Trophoblast cell (in vitro differentiated cells and primary cell): ENCODE results near the gene SLC23A1.
A peak's percentile ranks its signal among the peaks of the same experiment; 100 is the strongest.
"Not testable (repeated sequence)": the region's sequence is repeated elsewhere in the genome, so short reads cannot be mapped to it uniquely, and the experiment has no call there.

ENCODE experiments used
- DNase-seq, 2 donors: peaks; one replicate each; pipeline ENCODE4 v3.0.0-alpha.2; 2016
- H2AFZ ChIP-seq: 2 replicates; pipeline ENCODE4 v1.6.1; 2013; ENCODE audit warnings: low read length, moderate library complexity, mild to moderate bottlenecking; ENCODE audit not compliant: insufficient read depth, poor library complexity
- H2AK5ac ChIP-seq: 2 replicates; pipeline ENCODE4 v1.6.1; 2013; ENCODE audit warnings: mild to moderate bottlenecking, low read length
- H2BK120ac ChIP-seq: 2 replicates; pipeline ENCODE4 v1.6.1; 2013; ENCODE audit warnings: low read length, mild to moderate bottlenecking, moderate library complexity; ENCODE audit not compliant: insufficient read depth, poor library complexity
- H2BK12ac ChIP-seq: 2 replicates; pipeline ENCODE4 v1.6.1; 2013; ENCODE audit warnings: mild to moderate bottlenecking, low read length, moderate library complexity
- H2BK5ac ChIP-seq: 2 replicates; pipeline ENCODE4 v1.6.1; 2013; ENCODE audit warnings: low read length, low read depth, moderate library complexity, mild to moderate bottlenecking; ENCODE audit not compliant: poor library complexity
- H3K14ac ChIP-seq: 2 replicates; pipeline ENCODE4 v1.6.1; 2013; ENCODE audit warnings: mild to moderate bottlenecking, low read length
- H3K18ac ChIP-seq: 2 replicates; pipeline ENCODE4 v1.6.1; 2013; ENCODE audit warnings: mild to moderate bottlenecking, low read length
- H3K23ac ChIP-seq: 2 replicates; pipeline ENCODE4 v1.6.1; 2013; ENCODE audit warnings: low read length
- H3K27ac ChIP-seq: 2 replicates; pipeline ENCODE4 v1.5.1; 2013; ENCODE audit warnings: low read depth, mild to moderate bottlenecking, inconsistent platforms, low read length, moderate library complexity
- H3K27me3 ChIP-seq: 2 replicates; pipeline ENCODE4 v1.6.1; 2013; ENCODE audit warnings: inconsistent platforms, mild to moderate bottlenecking, low read length, moderate library complexity; ENCODE audit not compliant: insufficient read depth
- H3K36me3 ChIP-seq, 2 experiments: 1 replicate in 1 of 2; 2 replicates in 1 of 2; pipeline ENCODE4 v1.6.1; 2013; ENCODE audit warnings: low read length in 2 of 2, mild to moderate bottlenecking in 2 of 2, moderate library complexity in 1 of 2; ENCODE audit not compliant: insufficient read depth in 2 of 2, control insufficient read depth in 1 of 2
- H3K4ac ChIP-seq: 2 replicates; pipeline ENCODE4 v1.6.1; 2013; ENCODE audit warnings: low read depth, mild to moderate bottlenecking, low read length, moderate library complexity
- H3K4me1 ChIP-seq, 2 experiments: 1 replicate in 1 of 2; 2 replicates in 1 of 2; pipeline ENCODE4 v1.6.1; 2013; ENCODE audit warnings: low read length in 2 of 2, mild to moderate bottlenecking in 2 of 2, moderate library complexity in 1 of 2; ENCODE audit not compliant: insufficient read depth in 2 of 2, control insufficient read depth in 1 of 2
- H3K4me2 ChIP-seq: 2 replicates; pipeline ENCODE4 v1.6.1; 2013; ENCODE audit warnings: inconsistent platforms, mild to moderate bottlenecking, low read length, moderate library complexity
- H3K4me3 ChIP-seq: 2 replicates; pipeline ENCODE4 v1.5.1; 2013; ENCODE audit warnings: mild to moderate bottlenecking, low read depth, low read length, inconsistent platforms
- H3K79me1 ChIP-seq: one replicate; pipeline ENCODE4 v1.6.1; 2013; ENCODE audit warnings: low read length
- H3K79me2 ChIP-seq: 2 replicates; pipeline ENCODE4 v1.6.1; 2013; ENCODE audit warnings: low read length, mild to moderate bottlenecking; ENCODE audit not compliant: control insufficient read depth, insufficient read depth, poor library complexity
- H3K9ac ChIP-seq: 2 replicates; pipeline ENCODE4 v1.6.1; 2013; ENCODE audit warnings: mild to moderate bottlenecking, low read length
- H3K9me3 ChIP-seq: 2 replicates; pipeline ENCODE4 v1.6.1; 2013; ENCODE audit warnings: low read depth, mild to moderate bottlenecking, control low read depth, inconsistent platforms, low read length; ENCODE audit not compliant: insufficient read depth
- H4K12ac ChIP-seq: 2 replicates; pipeline ENCODE4 v1.6.1; 2013; ENCODE audit warnings: low read depth, mild to moderate bottlenecking, low read length, moderate library complexity
- H4K8ac ChIP-seq: 2 replicates; pipeline ENCODE4 v1.6.1; 2013; ENCODE audit warnings: low read depth, mild to moderate bottlenecking, low read length, moderate library complexity
- H4K91ac ChIP-seq: one replicate; pipeline ENCODE4 v1.6.1; 2013; ENCODE audit warnings: low read depth, mild to moderate bottlenecking, low read length, moderate library complexity
- WGBS: extraction: QIAGEN DNeasy Blood & Tissue Kit; methylation state at CpG from one replicate; pipeline ENCODE4 v1.1.7; 2013; ENCODE audit warnings: missing lambda C conversion rate; ENCODE audit not compliant: insufficient read length, insufficient coverage; ENCODE audit errors: extremely low coverage; 5-methylcytosine and 5-hydroxymethylcytosine counted together

The SLC23A1 gene

DNA sequence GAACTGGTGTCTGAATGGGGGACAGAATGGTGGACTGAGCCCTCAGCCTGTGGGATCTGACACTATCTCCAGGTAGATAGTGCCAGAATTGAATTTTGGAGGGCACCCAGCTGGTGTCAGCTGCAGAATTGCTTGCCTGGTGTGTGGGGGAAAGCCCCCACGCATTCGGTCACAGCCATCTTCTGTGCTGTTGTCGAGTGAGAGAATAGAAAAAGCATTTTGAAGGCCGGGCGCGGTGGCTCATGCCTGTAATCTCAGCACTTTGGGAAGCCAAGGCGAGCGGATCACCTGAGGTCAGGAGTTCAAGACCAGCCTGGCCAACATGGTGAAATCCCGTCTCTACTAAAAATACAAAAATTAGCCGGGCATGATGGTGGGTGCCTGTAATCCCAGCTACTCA is 3.9 kb upstream of the SLC23A1 start:
- H3K79me1 ChIP-seq, DNase-seq, H2BK120ac ChIP-seq, H3K14ac ChIP-seq, H2BK12ac ChIP-seq, H2BK5ac ChIP-seq, H3K18ac ChIP-seq, H4K12ac ChIP-seq, H3K79me2 ChIP-seq, H3K9me3 ChIP-seq, H4K8ac ChIP-seq, H2AK5ac ChIP-seq, H3K4me2 ChIP-seq, H3K27ac ChIP-seq, H3K36me3 ChIP-seq, H2AFZ ChIP-seq, H3K4ac ChIP-seq, H3K23ac ChIP-seq, H3K27me3 ChIP-seq, H3K4me3 ChIP-seq, H3K9ac ChIP-seq: not testable (repeated sequence)
- WGBS: no CpG with 5 or more reads among the region's 10 CpGs
- peaks cover 8 to 18% of the 10 kb centered on the region in 2 experiments for H3K4me1 ChIP-seq
- H4K91ac ChIP-seq: peak overlapping the region; percentile 49

- Histone ChIP-seq H4K12ac (no peak overlapping the region), H2BK120ac (peak overlapping the region; percentile 5), H3K9me3 (no peaks in the 10 kb centered on the region), H3K36me3 (no peaks in the 10 kb centered on the region), H2AK5ac (no peak overlapping the region), H3K9ac (no peak overlapping the region), H3K23ac (no peak overlapping the region), H3K18ac (no peak overlapping the region), H3K79me2 (no peaks in the 10 kb centered on the region), H3K79me1 (peaks cover 5% of the 10 kb centered on the region), H2BK12ac (no peak overlapping the region), H3K4me1 (peaks cover 5 to 17% of the 10 kb centered on the region in 2 experiments), H3K27ac (peak overlapping the region; percentile 40), H4K8ac (no peak overlapping the region), H3K14ac (no peak overlapping the region), H3K4me3 (no peak overlapping the region), H2AFZ (no peak overlapping the region), H3K4ac (no peak overlapping the region), H3K27me3 (no peaks in the 10 kb centered on the region), H4K91ac (no peak overlapping the region), H3K4me2 (no peak overlapping the region), H2BK5ac (no peak overlapping the region)
- peak in 1 of 2 donors; percentile 30 for DNase-seq
- no CpG with 5 or more reads among the region's 5 CpGs for WGBS
Measured at GRCh38 chr5:139386050-139386438, 2.9 kb upstream of the SLC23A1 start.

DNA sequence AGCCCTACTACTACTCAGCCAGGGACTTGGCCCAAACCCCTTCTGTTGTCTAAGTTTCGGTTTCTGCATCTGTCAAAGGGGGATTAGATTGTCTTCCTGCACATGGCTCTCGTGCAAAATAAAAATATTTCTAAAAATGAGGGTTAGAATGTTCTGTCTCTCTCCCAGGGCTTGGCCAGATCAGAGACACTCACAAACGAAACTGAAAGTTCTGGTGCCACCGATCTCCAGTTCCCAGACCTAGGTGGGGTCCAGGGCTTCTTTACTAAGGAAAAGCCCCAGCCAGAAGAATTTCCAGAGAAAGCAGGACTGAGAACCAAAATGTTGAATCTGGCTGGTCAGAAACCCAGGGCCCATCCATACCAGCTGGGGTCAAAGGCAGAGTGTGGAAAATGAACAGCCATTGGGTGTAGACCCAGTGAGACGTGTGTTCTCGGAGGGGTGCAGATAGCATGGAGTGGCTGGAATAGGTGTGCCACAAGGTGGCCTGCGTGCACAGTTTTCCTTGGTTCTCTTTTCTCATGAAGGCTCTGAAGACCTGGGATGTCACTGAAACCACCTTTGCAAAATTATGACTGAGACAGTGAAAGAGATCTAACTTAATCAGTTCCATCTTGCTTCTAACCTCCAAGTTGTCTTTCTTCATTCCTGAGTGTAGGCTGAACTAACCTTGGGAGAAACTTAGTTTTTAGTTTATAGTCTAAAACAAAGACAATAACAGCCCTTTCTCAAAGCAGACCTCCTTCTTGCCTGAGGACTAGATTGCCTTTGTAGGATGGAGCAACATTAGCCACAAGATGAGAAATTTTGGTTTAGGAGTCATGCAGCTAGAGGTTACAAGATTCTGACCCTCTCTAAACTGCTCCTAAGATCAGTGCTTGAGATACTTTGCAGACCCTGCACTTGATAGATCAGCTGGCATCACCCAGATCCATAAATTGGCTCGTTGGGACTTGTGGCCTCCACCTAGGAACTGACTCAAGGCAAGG is 2.3 kb upstream of the SLC23A1 start:
- no peak overlapping the region for H2AK5ac ChIP-seq
- no peaks in the 10 kb centered on the region for H3K36me3 ChIP-seq
- no peak overlapping the region for H3K4ac ChIP-seq
- H4K8ac ChIP-seq: no peak overlapping the region
- peak; percentile 21 to 65 for DNase-seq
- H4K12ac ChIP-seq: no peak overlapping the region
- H3K4me1 ChIP-seq: peaks cover 5 to 17% of the 10 kb centered on the region in 2 experiments
- H2BK5ac ChIP-seq: peak overlapping the region; percentile 29
- H2BK120ac ChIP-seq: peak overlapping the region; percentile 54
- no peak overlapping the region for H3K9ac ChIP-seq
- H2BK12ac ChIP-seq: no peak overlapping the region
- H3K9me3 ChIP-seq: no peaks in the 10 kb centered on the region
- H3K14ac ChIP-seq: no peak overlapping the region
- WGBS: no CpG with 5 or more reads among the region's 8 CpGs
- peak overlapping the region; percentile 59 for H4K91ac ChIP-seq
- H3K23ac ChIP-seq: no peak overlapping the region
- H3K4me3 ChIP-seq: no peak overlapping the region
- no peaks in the 10 kb centered on the region for H3K27me3 ChIP-seq
- peak overlapping the region; percentile 40 for H3K27ac ChIP-seq
- no peak overlapping the region for H3K4me2 ChIP-seq
- no peak overlapping the region for H3K18ac ChIP-seq
- no peaks in the 10 kb centered on the region for H3K79me2 ChIP-seq
- peaks cover 5% of the 10 kb centered on the region for H3K79me1 ChIP-seq
- H2AFZ ChIP-seq: no peak overlapping the region

DNA sequence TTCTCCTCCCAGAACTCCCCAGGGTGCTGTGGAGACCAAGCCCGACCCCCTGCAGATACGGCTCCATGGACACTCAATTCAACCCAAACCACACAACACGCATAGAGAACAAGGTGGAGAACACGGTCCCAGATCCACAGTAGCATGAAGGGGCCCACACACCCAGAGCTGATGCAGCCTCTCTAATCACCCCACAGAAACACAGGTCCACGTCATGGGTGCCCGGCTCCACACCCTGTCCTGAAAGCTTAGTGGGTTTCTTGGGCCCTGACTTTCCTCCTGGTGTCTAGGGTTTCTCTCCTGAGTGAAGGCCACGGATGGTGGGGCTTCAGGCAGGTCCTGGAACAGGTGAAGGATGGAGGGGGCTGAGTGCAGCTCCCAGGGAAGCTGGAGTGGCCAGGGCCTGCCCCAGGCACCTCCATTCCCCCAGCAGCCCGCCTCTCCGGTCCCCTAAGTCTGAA is 1.5 kb upstream of the SLC23A1 start:
- peaks cover 5 to 17% of the 10 kb centered on the region in 2 experiments for H3K4me1 ChIP-seq
- no peak overlapping the region for H3K27ac ChIP-seq
- H3K79me2 ChIP-seq: no peaks in the 10 kb centered on the region
- DNase-seq: no peak
- H3K23ac ChIP-seq: no peak overlapping the region
- no peak overlapping the region for H3K4me2 ChIP-seq
- H4K8ac ChIP-seq: no peak overlapping the region
- peak overlapping the region; percentile 11 for H2AFZ ChIP-seq
- H3K27me3 ChIP-seq: no peaks in the 10 kb centered on the region
- WGBS: no CpG with 5 or more reads among the region's 9 CpGs
- no peak overlapping the region for H2BK5ac ChIP-seq
- no peak overlapping the region for H3K9ac ChIP-seq
- H3K4me3 ChIP-seq: no peak overlapping the region
- no peaks in the 10 kb centered on the region for H3K36me3 ChIP-seq
- H4K91ac ChIP-seq: peak overlapping the region; percentile 59
- no peak overlapping the region for H3K4ac ChIP-seq
- H4K12ac ChIP-seq: no peak overlapping the region
- no peak overlapping the region for H2AK5ac ChIP-seq
- H3K14ac ChIP-seq: no peak overlapping the region
- no peak overlapping the region for H2BK12ac ChIP-seq
- peak overlapping the region; percentile 54 for H2BK120ac ChIP-seq
- H3K79me1 ChIP-seq: peaks cover 5% of the 10 kb centered on the region
- no peak overlapping the region for H3K18ac ChIP-seq
- H3K9me3 ChIP-seq: no peaks in the 10 kb centered on the region
